ENCODE data around the gene EIF4G3.

- no peak for TF ChIP-seq CTCF (IDR thresholded peaks at IDR 0.05)
- no peak for TF ChIP-seq POLR2A (IDR thresholded peaks at IDR 0.05)
These were observed 355.2 kb downstream of the EIF4G3 start for GRCh38 chr1:20821466-20821865.

Data from lower leg skin (tissue), 3 donors.